Muscle of leg (tissue), 11 donors: ENCODE data around the gene EDARADD. TPM values are rescaled to one million over a fixed set of nuclear protein-coding genes. Genes with fewer than 3 reads are reported as not detected.

Experiments used
- DNase-seq: peaks from one replicate; pipeline ENCODE4 v3.0.0; 2013
- H3K27ac ChIP-seq: one replicate; pipeline ENCODE4 v1.5.1; 2013; ENCODE audit warnings: mild to moderate bottlenecking, low read length, control low read depth
- H3K27me3 ChIP-seq: one replicate; pipeline ENCODE4 v1.6.1; 2013; ENCODE audit warnings: low read length; ENCODE audit not compliant: control insufficient read depth, insufficient read depth
- H3K36me3 ChIP-seq: one replicate; pipeline ENCODE4 v1.6.1; 2013; ENCODE audit warnings: low read length; ENCODE audit not compliant: control insufficient read depth, insufficient read depth
- H3K4me1 ChIP-seq: one replicate; pipeline ENCODE4 v1.6.1; 2013; ENCODE audit warnings: low read length; ENCODE audit not compliant: control insufficient read depth, insufficient read depth
- H3K4me3 ChIP-seq: one replicate; pipeline ENCODE4 v1.5.1; 2013; ENCODE audit warnings: low read length, control low read depth
- H3K9me3 ChIP-seq: replicated peaks from 2 replicates; pipeline ENCODE4 v1.6.1; 2013; ENCODE audit warnings: low read depth, low read length; ENCODE audit not compliant: control insufficient read depth
- WGBS: methylation state at CpG from one replicate; pipeline ENCODE4 v1.1.5; 2013; ENCODE audit warnings: missing lambda C conversion rate; ENCODE audit not compliant: insufficient coverage; 5-methylcytosine and 5-hydroxymethylcytosine counted together
- polyA plus RNA-seq, 8 donors: library from polyadenylated mRNA; unstranded; fragments of 120-200 nt; gene quantifications; one replicate each; pipeline versions ENCODE4 v1.2.1 to v1.2.3, GENCODE V29; 2013; ENCODE audit warnings: inconsistent platforms in 1 of 8, low replicate concordance in 1 of 8; ENCODE audit not compliant: insufficient read length in 8 of 8, insufficient read depth in 1 of 8
- total RNA-seq: library from RNA; stranded (reverse); fragments of 120-200 nt; gene quantifications from one replicate; pipeline ENCODE4 v1.2.4, GENCODE V29; 2013

The EDARADD gene
- total and polyA plus RNA-seq, 9 donors, result 0.18 to 2.2 (median 0.37) TPM

- 78% methylated on average over 9 of the region's 18 CpGs for WGBS
- Histone ChIP-seq H3K4me3 (no peak overlapping the region), H3K9me3 (no peaks in the 10 kb centered on the region), H3K27ac (no peak overlapping the region), H3K27me3 (peaks cover 2% of the 10 kb centered on the region), H3K4me1 (no peaks in the 10 kb centered on the region), H3K36me3 (no peaks in the 10 kb centered on the region)
- DNase-seq, result no peak
Observed at GRCh38 chr1:236403905-236404696, 10.0 kb downstream of the EDARADD start.

GRCh38 chr1:236407059-236407458, 13.0 kb downstream of the EDARADD start:
- no peak overlapping the region for H3K4me3 ChIP-seq
- H3K27me3 ChIP-seq, result peaks cover 2% of the 10 kb centered on the region
- no peak overlapping the region for H3K27ac ChIP-seq
- no peaks in the 10 kb centered on the region for H3K9me3 ChIP-seq
- no peaks in the 10 kb centered on the region for H3K36me3 ChIP-seq
- WGBS, result 78% methylated on average over 5 of the region's 5 CpGs
- no peaks in the 10 kb centered on the region for H3K4me1 ChIP-seq
- DNase-seq, result no peak

GRCh38 chr1:236413688-236414087, 19.6 kb downstream of the EDARADD start:
- no peaks in the 10 kb centered on the region for H3K9me3 ChIP-seq

GRCh38 chr1:236416165-236416564, 22.1 kb downstream of the EDARADD start:
- H3K4me1 ChIP-seq, result no peaks in the 10 kb centered on the region
- peak; percentile 16 for DNase-seq
- no peaks in the 10 kb centered on the region for H3K9me3 ChIP-seq
- no peak overlapping the region for H3K4me3 ChIP-seq
- H3K27me3 ChIP-seq, result no peaks in the 10 kb centered on the region
- H3K36me3 ChIP-seq, result no peaks in the 10 kb centered on the region
- no peak overlapping the region for H3K27ac ChIP-seq
- WGBS, result 63% methylated on average over 6 of the region's 6 CpGs

More at GRCh38 chr1:236413688-236414087, 19.6 kb downstream of the EDARADD start:
- H3K4me1 ChIP-seq, result no peaks in the 10 kb centered on the region
- H3K4me3 ChIP-seq, result no peak overlapping the region
- H3K27ac ChIP-seq, result no peak overlapping the region
- no peaks in the 10 kb centered on the region for H3K27me3 ChIP-seq
- DNase-seq, result no peak
- H3K36me3 ChIP-seq, result no peaks in the 10 kb centered on the region
- WGBS, result no CpG with 5 or more reads among the region's 3 CpGs

GRCh38 chr1:236417336-236417735, 23.2 kb downstream of the EDARADD start:
- H3K9me3 ChIP-seq, result no peaks in the 10 kb centered on the region
- no peak for DNase-seq
- H3K4me3 ChIP-seq, result no peak overlapping the region
- H3K4me1 ChIP-seq, result no peaks in the 10 kb centered on the region
- no peak overlapping the region for H3K27ac ChIP-seq
- 100% methylated on average over 1 of the region's 3 CpGs for WGBS
- no peaks in the 10 kb centered on the region for H3K27me3 ChIP-seq
- H3K36me3 ChIP-seq, result no peaks in the 10 kb centered on the region

- Histone ChIP-seq H3K4me1 (no peaks in the 10 kb centered on the region), H3K27me3 (no peaks in the 10 kb centered on the region), H3K4me3 (no peak overlapping the region), H3K36me3 (no peaks in the 10 kb centered on the region), H3K27ac (no peak overlapping the region), H3K9me3 (no peaks in the 10 kb centered on the region)
- DNase-seq, result no peak
- WGBS, result 80% methylated on average over 4 of the region's 7 CpGs
Observed at GRCh38 chr1:236419502-236419901, 25.4 kb downstream of the EDARADD start.

- Histone ChIP-seq H3K27ac (no peak overlapping the region), H3K27me3 (no peaks in the 10 kb centered on the region), H3K36me3 (no peaks in the 10 kb centered on the region), H3K4me1 (no peaks in the 10 kb centered on the region), H3K9me3 (no peaks in the 10 kb centered on the region), H3K4me3 (no peak overlapping the region)
- WGBS, result 88% methylated on average over 1 of the region's 4 CpGs
- DNase-seq, result no peak
Observed at GRCh38 chr1:236421022-236421421, 26.9 kb downstream of the EDARADD start.

- no peaks in the 10 kb centered on the region for H3K4me1 ChIP-seq
- no peak overlapping the region for H3K4me3 ChIP-seq
- H3K27ac ChIP-seq, result no peak overlapping the region
- 61% methylated on average over 3 of the region's 4 CpGs for WGBS
- H3K36me3 ChIP-seq, result no peaks in the 10 kb centered on the region
- H3K27me3 ChIP-seq, result no peaks in the 10 kb centered on the region
- H3K9me3 ChIP-seq, result no peaks in the 10 kb centered on the region
- no peak for DNase-seq
Observed at GRCh38 chr1:236421850-236422516, 27.9 kb downstream of the EDARADD start.

GRCh38 chr1:236422517-236422876, 28.4 kb downstream of the EDARADD start:
- no peaks in the 10 kb centered on the region for H3K9me3 ChIP-seq
- H3K27ac ChIP-seq, result no peak overlapping the region
- DNase-seq, result no peak
- no peaks in the 10 kb centered on the region for H3K36me3 ChIP-seq
- 85% methylated on average over 2 of the region's 3 CpGs for WGBS
- H3K27me3 ChIP-seq, result no peaks in the 10 kb centered on the region
- H3K4me3 ChIP-seq, result no peak overlapping the region
- no peaks in the 10 kb centered on the region for H3K4me1 ChIP-seq

- no peaks in the 10 kb centered on the region for H3K36me3 ChIP-seq
- H3K27ac ChIP-seq, result no peak overlapping the region
- H3K4me3 ChIP-seq, result no peak overlapping the region
- H3K27me3 ChIP-seq, result no peaks in the 10 kb centered on the region
- H3K4me1 ChIP-seq, result no peaks in the 10 kb centered on the region
- DNase-seq, result no peak
- WGBS, result 83% methylated on average over 11 of the region's 14 CpGs
- no peaks in the 10 kb centered on the region for H3K9me3 ChIP-seq
Observed at GRCh38 chr1:236425031-236425663, 31.1 kb downstream of the EDARADD start.
